Neural cell (in vitro differentiated cells): ENCODE results near the gene HRK. TPM values are rescaled to one million over a fixed set of nuclear protein-coding genes. Genes with fewer than 3 reads are reported as not detected.
A peak's percentile ranks its signal among the peaks of the same experiment; 100 is the strongest.

Experiments
- H2AFZ ChIP-seq: fragments of 200-600, 300-800 bp; sonication (generic), shearing (Covaris generic); 2 replicates; pipeline ENCODE4 v1.6.0; 2014; ENCODE audit warnings: low read depth, mild to moderate bottlenecking, antibody characterized with exemption, low read length, moderate library complexity
- H3F3A ChIP-seq: fragments of 200-600 bp; shearing (Covaris generic); 2 replicates; pipeline ENCODE4 v1.6.1; 2016; ENCODE audit warnings: mild to moderate bottlenecking, moderate library complexity, mixed read lengths, antibody characterized with exemption, low read length; ENCODE audit not compliant: insufficient read depth, poor library complexity, severe bottlenecking
- H3K27ac ChIP-seq: fragments of 200-600, 300-800 bp; sonication (generic), shearing (Covaris generic); 2 replicates; pipeline ENCODE4 v1.5.1; 2014; ENCODE audit warnings: mild to moderate bottlenecking, low read length, moderate library complexity
- H3K27me3 ChIP-seq: fragments of 300-800, 200-600 bp; sonication (generic), shearing (Covaris generic); 2 replicates; pipeline ENCODE4 v1.6.0; 2014; ENCODE audit warnings: mild to moderate bottlenecking, low read depth, low read length, moderate library complexity; ENCODE audit not compliant: insufficient read depth
- H3K36me3 ChIP-seq: fragments of 300-800, 200-600 bp; sonication (generic), shearing (Covaris generic); 2 replicates; pipeline ENCODE4 v1.5.1; 2014; ENCODE audit warnings: mild to moderate bottlenecking, antibody characterized with exemption, low read length, moderate library complexity; ENCODE audit not compliant: insufficient read depth
- H3K4me2 ChIP-seq: fragments of 300-800, 200-600 bp; sonication (generic), shearing (Covaris generic); 2 replicates; pipeline ENCODE4 v1.6.0; 2014; ENCODE audit warnings: mild to moderate bottlenecking, low read length
- H3K4me3 ChIP-seq: fragments of 300-800, 200-600 bp; sonication (generic), shearing (Covaris generic); 2 replicates; pipeline ENCODE4 v1.5.1; 2014; ENCODE audit warnings: mild to moderate bottlenecking, low read length, moderate library complexity
- H3K79me2 ChIP-seq: fragments of 200-600 bp; shearing (Covaris generic); replicated peaks from 2 replicates; pipeline ENCODE4 v1.6.0; 2014; ENCODE audit warnings: mild to moderate bottlenecking, low read length, moderate library complexity; ENCODE audit not compliant: insufficient read depth
- H3K9ac ChIP-seq: fragments of 300-800, 200-600 bp; sonication (generic), shearing (Covaris generic); 2 replicates; pipeline ENCODE4 v1.6.1; 2016; ENCODE audit warnings: mild to moderate bottlenecking, low read length, mixed read lengths
- H3K9me2 ChIP-seq: fragments of 200-600 bp; shearing (Covaris generic); 2 replicates; pipeline ENCODE4 v1.6.1; 2016; ENCODE audit warnings: mild to moderate bottlenecking, low read length, mixed read lengths; ENCODE audit not compliant: insufficient read depth
- H3K9me3 ChIP-seq: fragments of 200-600, 300-800 bp; sonication (generic), shearing (Covaris generic); 2 replicates; pipeline ENCODE4 v1.6.1; 2016; ENCODE audit warnings: mild to moderate bottlenecking, mixed run types, low read length, moderate library complexity, mixed read lengths
- H4K20me1 ChIP-seq: fragments of 200-600 bp; shearing (Covaris generic); 2 replicates; pipeline ENCODE4 v1.6.1; 2016; ENCODE audit warnings: mild to moderate bottlenecking, mixed run types; ENCODE audit not compliant: insufficient read depth
- EP300 ChIP-seq: fragments of 450-650 bp; conservative IDR thresholded peaks from 2 replicates; pipeline ENCODE4 v1.6.1; 2014; ENCODE audit warnings: antibody characterized with exemption, mild to moderate bottlenecking, moderate library complexity; ENCODE audit not compliant: poor library complexity, severe bottlenecking
- EZH2 ChIP-seq: fragments of 200-600, 300-800 bp; shearing (Covaris generic), sonication (generic); IDR thresholded peaks from 2 replicates; pipeline ENCODE4 v1.6.1; 2014; ENCODE audit warnings: antibody characterized with exemption, low read length, borderline replicate concordance, mild to moderate bottlenecking; ENCODE audit not compliant: insufficient read depth, poor library complexity, severe bottlenecking
- MXI1 ChIP-seq: fragments of 450-650 bp; conservative IDR thresholded peaks from 2 replicates; pipeline ENCODE4 v1.6.1; 2014; ENCODE audit warnings: antibody characterized with exemption, mild to moderate bottlenecking; ENCODE audit not compliant: poor library complexity, severe bottlenecking
- POLR2AphosphoS5 ChIP-seq: IDR thresholded peaks from 2 replicates; pipeline ENCODE4 v1.6.1; 2012
- RAD21 ChIP-seq: fragments of 450-650 bp; conservative IDR thresholded peaks from 2 replicates; pipeline ENCODE4 v1.6.1; 2014; ENCODE audit warnings: antibody characterized with exemption, mild to moderate bottlenecking, moderate library complexity
- SMC3 ChIP-seq: fragments of 450-650 bp; conservative IDR thresholded peaks from 2 replicates; pipeline ENCODE4 v1.6.1; 2014; ENCODE audit warnings: antibody characterized with exemption, mild to moderate bottlenecking, moderate library complexity; ENCODE audit not compliant: poor library complexity
- TAF1 ChIP-seq: IDR thresholded peaks from 2 replicates; pipeline ENCODE4 v1.6.1; 2012; ENCODE audit warnings: low read depth
- polyA minus RNA-seq: library from RNA; depleted of rRNA, polyadenylated mRNA; stranded (reverse); fragments of >200 nt; gene quantifications from 2 replicates; pipeline ENCODE4 v1.2.3, GENCODE V29; 2014
- polyA plus RNA-seq: library from polyadenylated mRNA; depleted of rRNA; stranded (reverse); fragments of >200 nt; gene quantifications from 2 replicates; pipeline ENCODE4 v1.2.3, GENCODE V29; 2014
- TF ChIP-seq, protein P1 (sequence below): IDR thresholded peaks from 2 replicates; pipeline ENCODE4 v1.6.1; 2012; ENCODE audit warnings: borderline replicate concordance
- TF ChIP-seq, protein P2 (sequence below): fragments of 450-650 bp; IDR thresholded peaks from 2 replicates; pipeline ENCODE4 v1.5.1; 2014; ENCODE audit warnings: antibody characterized with exemption, mild to moderate bottlenecking, moderate library complexity; ENCODE audit not compliant: poor library complexity, severe bottlenecking

Gene HRK
- polyA plus RNA-seq: 0.96 and 1.4 TPM in 2 replicates
- polyA minus RNA-seq: 0.97 and 1.2 TPM in 2 replicates

DNA sequence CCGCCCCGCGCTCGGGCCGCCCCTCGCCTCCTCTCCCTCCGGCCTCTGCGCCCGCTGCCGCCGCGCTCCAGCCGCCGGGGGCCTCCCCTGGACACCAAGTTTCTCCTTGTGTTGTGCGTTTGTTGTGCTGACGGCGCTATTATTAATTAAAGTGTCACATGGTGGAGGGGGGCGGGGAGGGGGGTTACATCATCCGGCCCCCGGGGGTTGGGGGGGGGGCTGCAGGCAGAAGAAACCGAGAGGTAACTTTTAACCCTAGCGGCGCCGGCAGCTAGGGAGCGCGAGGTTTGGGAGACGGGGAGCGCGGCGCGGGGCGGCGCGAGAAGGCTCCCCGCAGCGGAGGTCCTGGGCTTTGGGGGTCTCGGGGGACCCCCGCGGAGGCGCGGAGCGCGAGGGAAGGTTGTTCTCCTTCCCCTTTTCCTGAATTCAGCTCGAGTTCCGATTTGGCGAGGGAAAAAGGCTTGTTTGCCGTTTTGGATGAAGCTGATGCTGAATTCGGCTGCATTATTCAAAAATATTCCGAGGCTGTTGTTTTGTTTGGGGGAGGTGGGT is at the start of gene HRK:
TSS of gene HRK (minus strand) at position 117 of the 552 bp plus-strand sequence. CDS start 134 bp downstream, outside the sequence.
- Histone ChIP-seq H3K9me2 (no peaks in the 10 kb centered on the region), H4K20me1 (no peaks in the 10 kb centered on the region), H3K9me3 (no peaks in the 10 kb centered on the region), H3F3A (no peaks in the 10 kb centered on the region), H2AFZ (no peak within 1 kb of the TSS), H3K9ac (peak within 1 kb of the TSS; percentile 60), H3K27me3 (peaks cover 81% of the 10 kb centered on the region), H3K4me2 (peak within 1 kb of the TSS; percentile 69), H3K27ac (no peak within 1 kb of the TSS), H3K36me3 (no peaks in the 10 kb centered on the region), H3K79me2 (no peaks in the 10 kb centered on the region), H3K4me3 (peak within 1 kb of the TSS; percentile 73)
- no peak for TF ChIP-seq RAD21
- TF ChIP-seq, protein P1, sequence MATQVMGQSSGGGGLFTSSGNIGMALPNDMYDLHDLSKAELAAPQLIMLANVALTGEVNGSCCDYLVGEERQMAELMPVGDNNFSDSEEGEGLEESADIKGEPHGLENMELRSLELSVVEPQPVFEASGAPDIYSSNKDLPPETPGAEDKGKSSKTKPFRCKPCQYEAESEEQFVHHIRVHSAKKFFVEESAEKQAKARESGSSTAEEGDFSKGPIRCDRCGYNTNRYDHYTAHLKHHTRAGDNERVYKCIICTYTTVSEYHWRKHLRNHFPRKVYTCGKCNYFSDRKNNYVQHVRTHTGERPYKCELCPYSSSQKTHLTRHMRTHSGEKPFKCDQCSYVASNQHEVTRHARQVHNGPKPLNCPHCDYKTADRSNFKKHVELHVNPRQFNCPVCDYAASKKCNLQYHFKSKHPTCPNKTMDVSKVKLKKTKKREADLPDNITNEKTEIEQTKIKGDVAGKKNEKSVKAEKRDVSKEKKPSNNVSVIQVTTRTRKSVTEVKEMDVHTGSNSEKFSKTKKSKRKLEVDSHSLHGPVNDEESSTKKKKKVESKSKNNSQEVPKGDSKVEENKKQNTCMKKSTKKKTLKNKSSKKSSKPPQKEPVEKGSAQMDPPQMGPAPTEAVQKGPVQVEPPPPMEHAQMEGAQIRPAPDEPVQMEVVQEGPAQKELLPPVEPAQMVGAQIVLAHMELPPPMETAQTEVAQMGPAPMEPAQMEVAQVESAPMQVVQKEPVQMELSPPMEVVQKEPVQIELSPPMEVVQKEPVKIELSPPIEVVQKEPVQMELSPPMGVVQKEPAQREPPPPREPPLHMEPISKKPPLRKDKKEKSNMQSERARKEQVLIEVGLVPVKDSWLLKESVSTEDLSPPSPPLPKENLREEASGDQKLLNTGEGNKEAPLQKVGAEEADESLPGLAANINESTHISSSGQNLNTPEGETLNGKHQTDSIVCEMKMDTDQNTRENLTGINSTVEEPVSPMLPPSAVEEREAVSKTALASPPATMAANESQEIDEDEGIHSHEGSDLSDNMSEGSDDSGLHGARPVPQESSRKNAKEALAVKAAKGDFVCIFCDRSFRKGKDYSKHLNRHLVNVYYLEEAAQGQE: no peak
- no peak for TF ChIP-seq MXI1
- TF ChIP-seq TAF1: no peak
- TF ChIP-seq POLR2AphosphoS5: no peak
- TF ChIP-seq EZH2: no peak
- TF ChIP-seq EP300: no peak
- no peak for TF ChIP-seq SMC3
- TF ChIP-seq, protein P2, sequence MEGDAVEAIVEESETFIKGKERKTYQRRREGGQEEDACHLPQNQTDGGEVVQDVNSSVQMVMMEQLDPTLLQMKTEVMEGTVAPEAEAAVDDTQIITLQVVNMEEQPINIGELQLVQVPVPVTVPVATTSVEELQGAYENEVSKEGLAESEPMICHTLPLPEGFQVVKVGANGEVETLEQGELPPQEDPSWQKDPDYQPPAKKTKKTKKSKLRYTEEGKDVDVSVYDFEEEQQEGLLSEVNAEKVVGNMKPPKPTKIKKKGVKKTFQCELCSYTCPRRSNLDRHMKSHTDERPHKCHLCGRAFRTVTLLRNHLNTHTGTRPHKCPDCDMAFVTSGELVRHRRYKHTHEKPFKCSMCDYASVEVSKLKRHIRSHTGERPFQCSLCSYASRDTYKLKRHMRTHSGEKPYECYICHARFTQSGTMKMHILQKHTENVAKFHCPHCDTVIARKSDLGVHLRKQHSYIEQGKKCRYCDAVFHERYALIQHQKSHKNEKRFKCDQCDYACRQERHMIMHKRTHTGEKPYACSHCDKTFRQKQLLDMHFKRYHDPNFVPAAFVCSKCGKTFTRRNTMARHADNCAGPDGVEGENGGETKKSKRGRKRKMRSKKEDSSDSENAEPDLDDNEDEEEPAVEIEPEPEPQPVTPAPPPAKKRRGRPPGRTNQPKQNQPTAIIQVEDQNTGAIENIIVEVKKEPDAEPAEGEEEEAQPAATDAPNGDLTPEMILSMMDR: no peak

DNA sequence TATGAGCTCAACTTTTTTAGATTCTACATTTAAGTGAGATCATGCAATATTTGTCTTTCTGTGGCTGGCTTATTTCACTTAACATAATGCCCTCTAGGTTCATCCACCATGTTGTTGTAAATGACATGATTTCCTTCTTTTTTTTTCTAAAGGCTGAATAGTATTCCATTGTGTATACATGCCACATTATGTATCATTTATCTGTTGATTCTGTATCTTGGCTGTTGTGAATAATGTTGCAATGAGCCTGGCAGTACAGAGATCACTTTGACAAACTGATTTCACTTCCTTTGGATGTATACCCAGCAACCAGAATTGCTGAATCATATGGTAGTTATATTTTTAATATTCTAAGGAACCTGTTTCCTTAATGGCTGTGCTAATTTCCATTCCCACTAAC is 48.6 kb upstream of the HRK start:
- H3F3A ChIP-seq: no peaks in the 10 kb centered on the region
- H3K9me3 ChIP-seq: no peaks in the 10 kb centered on the region
- no peak overlapping the region for H3K4me3 ChIP-seq
- no peaks in the 10 kb centered on the region for H3K9me2 ChIP-seq
- H4K20me1 ChIP-seq: no peaks in the 10 kb centered on the region
- no peak overlapping the region for H3K9ac ChIP-seq
- no peaks in the 10 kb centered on the region for H3K79me2 ChIP-seq
- H3K36me3 ChIP-seq: no peaks in the 10 kb centered on the region
- no peak for TF ChIP-seq MXI1
- TF ChIP-seq, protein P1: no peak
- no peak for TF ChIP-seq EP300
- TF ChIP-seq POLR2AphosphoS5: no peak
- no peak for TF ChIP-seq SMC3
- TF ChIP-seq, protein P2: no peak
- no peak for TF ChIP-seq RAD21
- TF ChIP-seq EZH2: no peak
- no peak for TF ChIP-seq TAF1
- no peak overlapping the region for H3K27ac ChIP-seq
- no peak overlapping the region for H3K4me2 ChIP-seq
- H2AFZ ChIP-seq: no peak overlapping the region
- H3K27me3 ChIP-seq: no peaks in the 10 kb centered on the region
